GF-D8 (cell line): ENCODE results near the gene MRTFB.

Source experiments
- DNase-seq: peaks from one replicate; lab custom pipeline; 2025; lab: John Stamatoyannopoulos, UW

Gene MRTFB

GRCh38 chr16:14285513-14286367, 214.6 kb downstream of the MRTFB start:
- peak; percentile 75 for DNase-seq

DNA sequence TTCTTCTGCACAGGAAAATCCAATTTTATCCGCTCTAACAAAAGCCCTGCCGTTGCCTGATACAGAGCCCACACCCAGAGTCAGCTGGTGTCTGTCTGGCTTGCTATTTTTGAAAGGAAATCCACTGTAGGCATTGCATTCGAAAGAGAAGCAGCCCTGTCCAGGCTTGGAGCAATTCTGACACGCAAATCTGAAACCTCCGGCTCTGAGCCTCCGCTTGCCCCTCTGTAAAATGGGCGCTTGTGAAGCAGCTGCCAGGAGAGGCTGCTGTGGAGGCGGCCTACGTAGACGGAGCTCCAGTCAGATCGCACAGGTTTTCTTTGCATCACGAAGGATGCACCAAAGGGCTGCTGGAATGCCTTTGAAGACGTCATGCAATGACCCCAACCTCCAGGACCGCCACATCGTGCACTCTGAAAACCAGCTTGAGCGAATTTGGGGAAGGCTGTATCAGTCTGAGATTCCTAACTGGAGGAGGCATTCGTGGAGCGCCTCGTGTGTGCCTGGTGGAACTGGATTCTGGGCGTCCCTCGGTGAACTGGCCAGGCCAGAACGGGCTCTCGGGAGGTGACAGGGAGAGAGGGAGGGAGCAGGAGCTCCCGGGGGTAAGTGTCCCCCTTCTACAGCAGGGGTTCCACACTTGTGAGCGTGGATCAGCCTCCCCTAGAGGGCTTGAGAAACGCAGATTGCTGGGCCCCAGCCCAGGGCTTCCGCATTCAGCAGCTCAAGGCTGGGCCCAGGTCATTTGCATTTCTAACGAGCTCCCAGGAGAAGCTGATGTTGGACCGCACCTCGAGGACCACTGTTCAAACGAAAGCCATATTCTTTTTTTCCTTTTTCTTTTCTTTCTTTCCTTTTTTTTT, 215.5 kb downstream of the MRTFB start:
- DNase-seq = no peak

- DNase-seq = no peak
Measured at GRCh38 chr16:14289692-14290340, 218.7 kb downstream of the MRTFB start.

DNA sequence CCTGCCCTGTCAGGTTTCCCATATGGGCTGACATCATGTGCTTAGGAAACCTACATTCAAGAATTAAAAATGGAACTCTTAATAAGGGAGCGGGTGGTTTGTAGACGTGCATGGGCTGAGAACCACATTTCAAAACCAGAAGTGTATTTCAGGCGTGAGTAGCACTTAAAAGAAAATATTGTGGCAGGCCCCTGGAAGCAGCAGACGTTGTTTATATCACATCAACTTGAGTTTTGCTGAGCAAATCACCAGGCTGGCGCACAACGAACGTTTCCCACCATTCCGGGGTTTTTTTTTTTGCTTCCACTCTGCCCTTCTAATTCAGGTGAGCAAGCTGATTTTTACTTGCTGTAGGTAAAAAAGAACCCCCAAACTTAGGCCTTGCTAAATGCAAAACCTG, 220.2 kb downstream of the MRTFB start:
- DNase-seq = no peak

DNA sequence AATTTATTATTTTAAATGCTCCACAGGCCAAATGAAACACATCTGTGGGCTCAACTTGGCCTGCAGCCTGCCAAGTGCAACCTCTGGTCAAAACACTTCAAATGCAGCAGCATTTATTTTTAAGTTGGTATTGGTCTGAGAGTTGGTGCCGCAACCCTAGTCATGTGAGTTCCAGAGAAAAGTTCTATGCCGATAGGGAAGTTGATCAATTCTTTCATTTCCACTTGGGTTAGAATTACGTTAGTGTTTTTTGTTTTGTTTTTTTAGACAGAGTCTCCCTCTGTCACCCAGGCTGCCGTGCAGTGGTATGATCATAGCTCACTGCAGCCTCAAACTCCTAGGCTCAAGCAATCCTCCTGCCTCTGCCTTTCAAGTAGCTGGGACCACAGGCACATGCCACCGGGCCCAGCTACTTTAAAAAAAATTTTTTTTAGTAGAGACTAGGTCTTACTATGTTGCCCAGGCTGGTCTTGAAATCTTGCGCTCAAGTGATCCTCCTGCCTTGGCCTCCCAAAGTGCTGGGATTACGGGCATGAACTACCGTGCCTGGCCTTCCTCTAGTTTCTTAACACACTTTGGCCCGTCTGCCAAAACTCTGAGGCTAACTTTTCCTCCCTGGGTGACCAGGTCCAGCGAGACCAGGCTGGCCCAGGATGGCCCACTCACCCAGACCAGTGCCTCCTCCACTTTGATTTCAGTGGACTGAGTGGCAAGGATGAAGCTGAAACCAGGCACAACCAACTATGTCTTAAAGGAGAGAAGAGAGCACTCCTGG, 221.1 kb downstream of the MRTFB start:
- DNase-seq = no peak

DNA sequence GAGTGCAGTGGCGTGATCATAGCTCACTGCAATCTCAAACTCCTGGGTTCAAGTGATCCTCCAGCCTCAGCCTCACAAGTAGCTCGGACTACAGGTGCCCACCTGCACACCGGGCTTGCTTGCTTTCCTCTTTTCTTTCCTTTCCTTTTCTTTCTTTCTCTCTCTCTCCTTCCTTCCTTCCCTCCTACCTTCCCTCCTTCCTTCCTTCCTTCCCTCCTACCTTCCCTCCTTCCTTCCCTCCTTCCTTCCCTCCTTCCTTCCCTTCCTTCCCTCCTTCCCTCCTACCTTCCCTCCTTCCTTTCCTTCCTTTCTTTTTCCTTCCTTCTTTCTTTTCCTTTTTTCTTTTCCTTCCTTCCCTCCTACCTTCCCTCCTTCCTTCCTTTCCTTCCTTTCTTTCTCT, 225.5 kb downstream of the MRTFB start:
- DNase-seq = no peak

GRCh38 chr16:14298374-14299122, 227.4 kb downstream of the MRTFB start:
- no peak for DNase-seq

DNA sequence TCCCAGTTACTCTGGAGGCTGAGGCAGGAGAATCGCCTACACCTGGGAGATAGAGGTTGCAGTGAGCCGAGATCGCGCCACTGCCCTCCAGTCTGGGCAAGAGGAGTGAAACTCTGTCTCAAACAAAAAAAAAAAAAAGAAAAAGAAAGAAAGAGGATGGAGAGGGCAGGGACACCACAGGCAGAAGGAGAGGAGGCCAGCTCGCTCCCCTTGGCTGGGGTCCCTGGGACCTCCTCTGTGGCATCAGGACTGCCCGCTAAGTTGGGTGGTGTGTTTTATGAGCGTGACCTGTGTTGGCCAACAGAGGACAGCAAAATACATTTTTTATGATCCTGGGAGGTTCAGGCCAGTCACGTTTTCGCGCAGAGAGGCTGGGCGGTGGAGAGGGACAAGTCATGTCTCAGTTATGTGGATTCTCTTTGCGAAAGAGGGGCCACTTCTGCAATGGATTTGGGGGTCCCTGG, 229.6 kb downstream of the MRTFB start:
- peak; percentile 31 for DNase-seq

DNA sequence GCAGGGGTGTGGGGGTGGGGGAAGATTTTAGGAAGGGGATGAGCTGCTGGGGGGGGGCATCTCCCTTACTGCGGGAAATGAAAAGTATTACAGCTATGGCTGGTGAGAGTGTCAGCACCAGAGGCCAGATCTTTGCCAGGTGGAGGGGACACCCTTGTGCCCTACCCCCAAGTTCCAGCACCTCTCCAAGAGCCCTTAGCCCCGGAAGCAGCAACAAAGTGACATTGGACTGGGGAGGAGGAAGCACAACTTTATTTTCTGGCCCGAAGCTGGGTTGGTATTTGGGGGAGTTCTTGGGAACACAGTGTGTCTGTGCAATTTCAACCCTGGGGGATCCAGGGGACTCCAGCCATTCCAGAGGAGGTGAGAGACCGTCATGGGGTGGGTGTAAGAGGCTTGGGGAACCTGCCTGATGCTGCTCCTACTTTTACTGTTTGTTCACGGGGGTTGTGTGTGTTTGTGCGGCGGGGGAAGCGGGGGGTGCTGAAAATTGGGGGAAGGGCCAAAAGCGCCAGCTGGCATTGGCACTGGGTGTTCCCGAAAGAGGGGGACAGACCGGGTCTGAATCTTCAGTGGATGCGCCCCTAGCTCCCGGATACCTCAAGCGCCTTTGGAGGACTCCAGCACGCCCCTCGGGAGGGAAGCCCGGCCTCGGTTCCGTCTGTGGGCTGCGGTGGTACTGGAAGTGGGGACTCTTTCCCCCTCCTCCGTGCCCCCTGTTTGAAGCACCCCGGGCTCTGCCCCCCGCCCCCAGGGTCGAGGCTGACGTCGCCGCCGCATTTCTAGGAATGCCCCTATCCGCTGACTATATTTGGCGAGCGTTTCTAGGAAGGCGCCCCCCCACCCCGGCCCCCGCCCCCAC, 230.3 kb downstream of the MRTFB start:
- no peak for DNase-seq

DNA sequence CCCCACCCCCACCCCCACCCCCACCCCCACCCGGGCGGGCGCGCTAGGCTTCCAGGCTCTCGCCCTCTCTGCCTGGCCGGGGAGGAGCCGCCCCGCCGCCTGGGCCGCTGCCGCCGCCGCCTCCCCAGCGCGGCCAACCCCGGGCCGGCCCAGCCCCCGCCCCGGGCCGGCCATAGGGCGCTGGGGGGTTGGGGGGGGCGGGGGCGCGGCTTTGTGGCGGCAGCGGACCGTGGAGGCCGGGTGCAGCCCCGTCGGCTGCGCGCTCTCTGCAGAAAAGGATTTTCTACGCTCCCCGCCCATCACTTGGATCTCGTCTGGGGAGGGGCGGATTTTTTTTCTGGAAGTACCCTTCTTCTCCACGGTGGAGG, 230.9 kb downstream of the MRTFB start:
- peak; percentile 30 for DNase-seq

DNA sequence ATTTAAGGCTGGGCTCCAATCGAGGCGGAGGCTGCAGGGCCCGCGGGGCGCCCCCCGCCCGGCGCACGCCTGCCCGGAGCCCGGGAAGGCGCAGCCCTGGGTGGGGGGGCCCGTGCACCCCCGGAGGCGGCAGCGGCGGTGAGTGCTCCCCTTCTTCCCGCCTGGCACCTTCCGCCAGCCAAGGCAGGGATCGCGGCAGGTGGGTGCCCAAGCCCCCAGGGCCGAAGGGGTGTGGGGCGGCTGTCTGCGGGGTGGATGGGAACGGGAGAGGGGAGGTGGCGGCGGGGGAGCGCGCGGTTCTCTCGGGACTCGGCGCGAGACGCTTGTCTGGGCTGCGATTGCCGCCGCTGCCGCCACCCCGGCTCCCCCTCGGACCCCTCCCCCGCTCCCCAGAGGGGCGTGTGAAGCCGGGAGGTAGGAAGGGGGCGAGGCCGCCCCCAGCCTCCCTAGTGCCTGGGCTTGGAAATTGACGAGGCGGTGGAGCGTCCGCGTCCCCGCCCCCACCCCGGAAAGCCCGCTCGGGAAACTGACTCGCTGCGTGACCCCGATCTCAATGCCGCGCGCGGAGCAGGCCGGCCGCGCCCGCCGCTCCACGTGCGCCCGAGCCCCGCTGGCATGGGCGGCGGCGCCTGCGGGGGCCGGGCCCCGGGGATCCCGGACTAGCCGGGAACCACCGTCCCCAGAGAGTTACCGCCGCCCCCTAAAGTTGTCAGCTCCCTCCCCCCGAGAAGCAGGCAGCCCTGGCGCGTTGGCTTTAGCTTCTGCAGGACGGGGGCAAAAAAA, 231.5 kb downstream of the MRTFB start:
- DNase-seq = no peak

DNA sequence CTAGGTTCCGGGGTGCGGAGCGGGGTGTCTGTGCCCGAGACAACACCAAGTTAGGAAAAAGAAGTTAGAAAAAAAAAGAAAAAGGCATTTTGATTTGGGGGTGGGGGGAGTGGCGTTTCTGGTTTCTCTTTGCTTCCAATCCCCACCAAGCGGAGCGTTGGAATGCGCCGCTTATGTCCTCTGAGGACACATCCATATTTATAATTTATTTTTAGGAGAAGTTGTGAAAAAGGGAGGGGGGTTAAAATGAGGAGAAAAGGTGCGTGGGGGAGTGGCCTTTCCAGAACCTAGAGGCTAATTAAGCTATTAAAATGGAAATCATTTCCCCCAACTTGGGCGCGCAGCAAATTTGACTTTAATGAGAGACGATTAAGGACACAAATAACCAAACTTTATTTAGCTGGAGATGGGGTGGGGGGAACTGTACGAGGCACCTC, 232.1 kb downstream of the MRTFB start:
- no peak for DNase-seq

DNA sequence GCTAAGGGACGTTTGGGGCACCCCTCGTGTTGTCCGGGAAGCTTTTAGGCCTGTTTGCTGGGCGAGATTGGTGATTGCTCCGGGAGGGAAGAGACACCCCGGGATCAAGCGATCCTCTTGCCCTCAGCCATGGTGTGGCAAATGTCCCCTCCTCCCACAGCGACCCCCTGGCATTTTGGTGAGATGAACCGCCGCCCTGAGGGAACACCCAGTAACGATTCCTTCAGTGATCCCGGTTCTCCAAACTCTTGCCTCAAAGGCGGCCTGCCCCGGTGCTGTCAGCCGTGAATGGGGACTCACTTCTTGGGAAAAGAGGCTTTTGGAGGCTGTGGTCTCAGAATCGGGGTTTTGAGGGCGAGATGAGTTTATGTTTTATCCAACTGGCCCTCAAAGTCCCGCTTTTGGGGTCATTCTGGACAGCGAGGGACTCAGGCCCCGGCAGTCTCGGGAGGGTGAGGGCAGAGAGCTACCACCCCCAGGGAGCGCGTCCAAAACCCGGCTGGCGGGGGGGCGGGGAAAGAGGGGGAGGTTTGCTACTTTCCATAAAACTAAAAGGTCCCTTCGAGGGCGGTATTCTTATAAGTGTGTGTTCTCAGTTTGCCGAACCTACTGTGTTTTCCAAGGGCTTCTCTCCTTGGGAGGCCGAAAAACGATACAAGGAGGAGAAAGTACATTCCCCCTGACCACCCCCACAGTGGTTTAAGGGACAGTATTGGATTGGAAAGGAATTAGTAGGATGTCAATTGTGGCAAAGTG, 232.7 kb downstream of the MRTFB start:
- DNase-seq = no peak

DNA sequence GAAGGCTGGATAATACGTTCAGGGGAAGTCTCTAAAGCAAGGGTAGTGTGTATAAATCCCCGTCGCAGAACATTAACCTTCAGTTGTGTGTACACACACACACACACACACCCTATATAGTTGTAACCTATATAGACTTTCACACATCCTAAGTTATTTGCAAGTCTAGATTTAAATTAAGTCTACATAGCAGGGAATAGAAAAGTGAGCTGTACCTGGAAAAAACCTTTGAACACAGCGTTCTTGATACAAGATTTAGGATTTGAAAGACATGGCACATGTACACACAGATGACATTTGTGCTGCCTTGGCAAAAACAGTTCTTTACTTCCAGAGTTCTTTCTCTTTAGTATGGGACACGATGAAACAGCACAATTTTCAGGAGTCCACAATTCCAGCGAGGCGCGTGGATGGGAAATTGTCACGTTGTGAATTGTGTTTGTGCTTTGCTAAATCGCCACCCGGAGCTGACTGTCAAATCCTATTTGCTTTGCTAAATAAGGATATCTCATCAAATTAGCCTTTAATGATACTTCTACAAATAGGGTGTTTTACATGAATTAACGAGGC, 233.9 kb downstream of the MRTFB start:
- DNase-seq = no peak

DNA sequence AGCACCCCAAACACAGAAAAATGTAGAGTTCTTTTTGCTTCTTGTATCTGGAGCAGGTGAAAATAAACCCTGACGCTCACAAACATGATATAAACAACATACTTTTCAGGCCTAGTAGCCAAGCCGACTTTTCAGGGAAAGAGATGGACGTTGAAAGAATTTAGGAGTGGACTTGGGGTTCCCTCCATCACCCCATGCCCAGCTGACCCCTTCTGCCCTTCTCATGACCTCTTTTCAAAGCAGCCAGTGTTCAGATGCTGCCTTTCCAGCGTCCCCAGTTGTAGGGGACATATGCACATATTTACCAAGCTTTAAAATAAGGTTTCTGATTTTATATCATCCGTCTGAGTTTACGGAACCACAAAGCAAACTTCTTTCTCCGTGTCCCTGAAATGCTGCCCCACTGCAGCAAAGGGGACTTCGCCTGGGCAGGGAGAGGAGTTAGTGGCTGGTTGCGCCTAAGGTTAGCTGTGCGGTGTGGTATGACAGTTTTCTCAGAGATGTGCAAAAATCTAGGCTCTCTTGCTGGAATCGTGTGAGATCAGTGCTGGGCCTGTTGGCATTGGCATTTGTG, 235.5 kb downstream of the MRTFB start:
- DNase-seq = no peak

- no peak for DNase-seq
Measured at GRCh38 chr16:14307059-14307526, 236.0 kb downstream of the MRTFB start.

DNA sequence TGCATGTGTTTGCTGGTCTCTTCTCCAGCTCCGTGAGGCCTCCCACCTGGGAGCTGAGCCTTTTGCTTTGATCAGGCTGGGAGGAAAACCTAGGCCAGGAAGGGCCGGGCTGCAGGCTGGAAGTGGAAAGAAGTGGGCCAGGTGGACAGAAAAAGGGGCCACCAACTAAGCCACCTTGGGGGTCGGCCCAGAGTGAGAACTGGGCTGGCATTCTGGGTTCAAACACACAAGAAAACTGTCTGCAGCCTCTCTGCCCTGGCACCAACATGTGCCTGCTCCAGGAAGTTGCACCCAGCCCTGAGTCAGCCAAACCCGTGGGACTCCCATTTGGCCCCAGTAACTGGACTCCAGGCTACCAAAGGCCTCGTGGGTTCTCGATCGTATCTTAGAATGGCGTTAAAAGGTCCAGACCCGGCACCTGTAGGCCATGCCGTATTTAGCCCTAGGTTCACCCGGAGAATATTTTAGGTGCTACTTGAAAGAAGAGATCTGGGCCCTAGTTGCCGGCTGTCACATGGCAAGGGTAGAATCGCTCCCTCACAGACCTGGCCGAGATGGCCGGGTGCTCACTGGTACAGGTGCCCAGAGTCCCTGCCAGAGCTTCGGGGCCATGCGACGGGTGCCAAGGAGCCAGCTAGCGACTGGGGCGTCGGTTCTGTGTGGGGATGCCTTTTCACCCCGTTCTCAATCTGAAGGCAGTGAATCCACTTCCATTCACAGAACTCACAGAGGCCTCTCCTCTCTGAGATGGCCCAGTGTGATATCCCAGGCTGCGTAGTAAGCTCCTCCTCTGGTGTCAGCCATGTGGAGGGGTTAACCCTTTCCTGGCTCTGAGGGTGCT, 236.6 kb downstream of the MRTFB start:
- DNase-seq = no peak
